K562 (cell line): ENCODE measurements around the gene ACADVL. TPM values are rescaled to one million over a fixed set of nuclear protein-coding genes. Genes with fewer than 3 reads are reported as not detected.

ENCODE experiments used
- ATAC-seq: fragments of 200-7000 bp; cut with Tn5 transposase; 3 replicates; pipeline ENCODE4 v1.9.1; 2020; ENCODE audit warnings: moderate library complexity
- BruUV-seq: library from RNA; stranded (reverse); fragments of 400-500 nt; replicated peaks from 2 replicates; lab custom pipeline; 2021; lab: Mats Ljungman, UMichigan
- CTCF ChIA-PET: fragments of 300-600 bp; formaldehyde crosslinking; extraction: SDS; loops from one replicate; lab custom pipeline; 2021; ENCODE audit warnings: low intra/inter-chr PET ratio; lab: Yijun Ruan, JAX
- POLR2A ChIA-PET: fragments of 300-600, 350-650 bp; sonication (Branson Sonifier 250); formaldehyde crosslinking; extraction: SDS; loops from one replicate; lab custom pipeline; 2021; ENCODE audit warnings: antibody characterized with exemption, inconsistent platforms; lab: Yijun Ruan, JAX
- DNase-seq, 4 experiments: peaks; one replicate each; pipeline versions ENCODE4 v3.0.0 to v3.0.0-alpha.2; 2011 to 2018; ENCODE audit warnings: low spot score in 3 of 4, mixed read lengths in 3 of 4; ENCODE audit errors: extremely low read depth in 1 of 4
- FAIRE-seq: peaks from 2 replicates; lab custom pipeline; 2011; peaks lifted over from hg19 to GRCh38; lab: Jason Lieb, UNC
- H2AFZ ChIP-seq: 2 replicates; pipeline ENCODE4 v1.6.0; 2011; ENCODE audit warnings: low read depth, low read length, control low read depth, inconsistent platforms
- H3K27ac ChIP-seq: fragments of 200-600 bp; 3 replicates; pipeline ENCODE4 v1.8.0; 2011; ENCODE audit warnings: low read depth, mild to moderate bottlenecking, control low read depth, inconsistent platforms, low read length, moderate library complexity, mixed read lengths; ENCODE audit errors: extremely low read depth
- H3K27me3 ChIP-seq, 2 experiments: fragments of 300-600 bp in 1 of 2; 2 replicates in 1 of 2; 3 replicates in 1 of 2; pipeline versions ENCODE4 v1.6.0 to v1.8.0; 2011; ENCODE audit warnings: inconsistent platforms in 2 of 2, low read length in 2 of 2, mild to moderate bottlenecking in 1 of 2, mixed read lengths in 1 of 2, moderate library complexity in 1 of 2; ENCODE audit not compliant: control insufficient read depth in 2 of 2, insufficient read depth in 2 of 2
- H3K36me3 ChIP-seq: fragments of 300-600 bp; 3 replicates; pipeline ENCODE4 v1.8.0; 2011; ENCODE audit warnings: mild to moderate bottlenecking, low read length, inconsistent platforms; ENCODE audit not compliant: control insufficient read depth, insufficient read depth
- H3K4me1 ChIP-seq, 2 experiments: fragments of 200-600 bp in 1 of 2; replicated peaks in 1 of 2; 2 replicates in 1 of 2; 3 replicates in 1 of 2; pipeline versions ENCODE4 v1.5.1 to v1.8.0; 2011; ENCODE audit warnings: inconsistent platforms in 2 of 2, low read length in 2 of 2, mild to moderate bottlenecking in 1 of 2, mixed read lengths in 1 of 2, moderate library complexity in 1 of 2; ENCODE audit not compliant: control insufficient read depth in 2 of 2, insufficient read depth in 2 of 2
- H3K4me2 ChIP-seq: 2 replicates; pipeline ENCODE4 v1.6.1; 2011; ENCODE audit warnings: low read length, control low read depth, inconsistent platforms, mixed read lengths; ENCODE audit not compliant: insufficient read depth
- H3K4me3 ChIP-seq: fragments of 200-600 bp; sonication (generic), shearing (Covaris generic); 2 replicates; pipeline ENCODE4 v1.5.1; 2016; ENCODE audit warnings: control low read depth, inconsistent platforms
- H3K79me2 ChIP-seq: fragments of 200-600 bp; 3 replicates; pipeline ENCODE4 v1.8.0; 2011; ENCODE audit warnings: low read length, inconsistent platforms; ENCODE audit not compliant: control insufficient read depth, insufficient read depth
- H3K9ac ChIP-seq, 2 experiments: 2 replicates each; pipeline versions ENCODE4 v1.6.0 to v1.6.1; 2011; ENCODE audit warnings: low read depth in 2 of 2, low read length in 2 of 2, control low read depth in 1 of 2, inconsistent platforms in 1 of 2, mild to moderate bottlenecking in 1 of 2, mixed read lengths in 1 of 2; ENCODE audit not compliant: insufficient read depth in 1 of 2
- H3K9me1 ChIP-seq: one replicate; pipeline ENCODE4 v1.6.0; 2011; ENCODE audit warnings: inconsistent platforms, mild to moderate bottlenecking, low read length, moderate library complexity; ENCODE audit not compliant: control insufficient read depth, insufficient read depth
- H3K9me3 ChIP-seq: replicated peaks from 2 replicates; pipeline ENCODE4 v1.5.1; 2011; ENCODE audit warnings: low read depth, low read length, inconsistent platforms; ENCODE audit not compliant: control insufficient read depth, insufficient read depth
- H4K20me1 ChIP-seq: replicated peaks from 2 replicates; pipeline ENCODE4 v1.6.1; 2011; ENCODE audit warnings: low read length, inconsistent platforms, mixed read lengths; ENCODE audit not compliant: control insufficient read depth, insufficient read depth
- ARNT ChIP-seq, 2 experiments: fragments of 450-650 bp; IDR thresholded peaks; 2 replicates each; pipeline ENCODE4 v1.6.1; 2016; ENCODE audit warnings: mild to moderate bottlenecking in 1 of 2
- GABPA ChIP-seq: fragments of 200-800 bp; sonication (Bioruptor generic); conservative IDR thresholded peaks from 2 replicates; pipeline ENCODE4 v1.6.1; 2016; ENCODE audit warnings: low read depth, missing genetic modification characterization, missing compliant biosample characterization
- NFIC ChIP-seq: fragments of 450-650 bp; IDR thresholded peaks from 2 replicates; pipeline ENCODE4 v1.6.1; 2017; ENCODE audit warnings: mild to moderate bottlenecking, inconsistent platforms
- PHB ChIP-seq: fragments of 250-450 bp; sonication (Bioruptor Pico); IDR thresholded peaks from 2 replicates; pipeline ENCODE4 v1.5.0; 2021
- PHB2 ChIP-seq: fragments of 450-650 bp; IDR thresholded peaks from 2 replicates; pipeline ENCODE4 v1.6.1; 2017; ENCODE audit warnings: low read depth
- RBM15 ChIP-seq: fragments of 200-400 bp; formaldehyde crosslinking; IDR thresholded peaks from 2 replicates; pipeline ENCODE4 v1.6.1; 2018; ENCODE audit warnings: mild to moderate bottlenecking, low read length, moderate library complexity; ENCODE audit not compliant: insufficient read depth
- SMAD3 ChIP-seq: fragments of 450-650 bp; formaldehyde crosslinking; conservative IDR thresholded peaks from 2 replicates; pipeline ENCODE4 v1.4.0; 2020; ENCODE audit warnings: mild to moderate bottlenecking
- TARDBP ChIP-seq: fragments of 450-650 bp; IDR thresholded peaks from 2 replicates; pipeline ENCODE4 v1.6.1; 2016
- ZBTB7A ChIP-seq: IDR thresholded peaks from 2 replicates; pipeline ENCODE4 v1.6.1; 2011; ENCODE audit warnings: low read depth, mild to moderate bottlenecking, low read length, moderate library complexity, borderline replicate concordance; ENCODE audit not compliant: control insufficient read depth
- ZNF134 ChIP-seq: fragments of 250-450 bp; sonication (Bioruptor Pico); conservative IDR thresholded peaks from 2 replicates; pipeline ENCODE4 v1.4.0; 2020
- WGBS: fragments of 100-300 bp; shearing (Covaris generic); methylation state at CpG from one replicate; pipeline ENCODE4 v1.1.6; 2016; ENCODE audit warnings: low coverage, mixed read lengths; ENCODE audit not compliant: insufficient coverage; ENCODE audit errors: missing lambda C conversion rate; 5-methylcytosine and 5-hydroxymethylcytosine counted together
- in situ Hi-C: fragments of 300-500 bp; cut with MboI; formaldehyde crosslinking; loops from 4 replicates; pipeline ENCODE4 v1.15.0; 2018; ENCODE audit warnings: inconsistent platforms, mixed read lengths
- intact Hi-C: fragments of 100-400 bp; cut with micrococcal nuclease; formaldehyde crosslinking; loops from 2 replicates; pipeline ENCODE4 v1.14.2; 2022
- polyA plus RNA-seq, 8 experiments: library from polyadenylated mRNA; depleted of rRNA in 4 of 8; stranded (reverse) in 5 of 8; unstranded in 3 of 8; fragments of >200 nt; fragmentation: Nextera tagmentation in 2 of 8; fragmentation: Illumina TruSeq in 1 of 8; extraction: Ambion mirVana in 2 of 8; extraction: Trizol in 1 of 8; gene quantifications; 2 replicates each; pipeline versions ENCODE4 v1.2.1 to v1.2.3, GENCODE V29; 2011 to 2014; ENCODE audit warnings: inconsistent platforms in 1 of 8, missing spikeins in 1 of 8
- total RNA-seq, 7 experiments: library from RNA; depleted of rRNA in 6 of 7; stranded (reverse); fragments of >200 nt in 6 of 7; fragmentation: Illumina TruSeq in 2 of 7; extraction: Trizol in 2 of 7; gene quantifications; 2 replicates each; pipeline versions ENCODE4 v1.2.1 to v1.2.3, GENCODE V29; 2011 to 2021; ENCODE audit warnings: low replicate concordance in 1 of 7

Gene ACADVL
- total and polyA plus RNA-seq, 9 of the 15 experiments (the other 6 are each of a cell fraction or from before 2014, with no cell fraction given), result 25.5 to 449 (median 214) TPM

GRCh38 chr17:7208027-7208571 is 11.6 kb upstream of the ACADVL start:
- ChIA-PET CTCF (no interaction called here), POLR2A (interaction anchor here (1.0 to 1.1 kb wide), 2 partner anchors 12 to 13 kb away, joined by 3 read pairs; partner anchors contain the start of genes ACADVL and DLG4)
- BruUV-seq, result no TSS peak

GRCh38 chr17:7208754-7209460 is 10.8 kb upstream of the ACADVL start:
- no peak overlapping the region for H2AFZ ChIP-seq
- ATAC-seq (no peak), FAIRE-seq (no peak), DNase-seq (no peak)
- no peaks in the 10 kb centered on the region; the same call in 2 of the 3 replicates for H3K36me3 ChIP-seq
- no peaks in the 10 kb centered on the region for H3K9me3 ChIP-seq
- ChIA-PET CTCF (no interaction called here), POLR2A (interaction anchor here (0.6 kb wide), 2 partner anchors 16 to 195 kb away, joined by 3 to 4 read pairs; no protein-coding TSS in a partner anchor)
- no TSS peak for BruUV-seq
- intact Hi-C loops, result no loop called here
- no peak overlapping the region for H3K27ac ChIP-seq
- peaks cover 3% of the 10 kb centered on the region; the same call in 1 of the 2 replicates for H4K20me1 ChIP-seq
- no peak for TF ChIP-seq PHB (CRISPR knock-in tag)
- no peak for TF ChIP-seq RBM15
- no peak for TF ChIP-seq GABPA (tag)
- TF ChIP-seq TARDBP, result no peak
- no peak for TF ChIP-seq ZNF134
- TF ChIP-seq PHB2, result no peak
- TF ChIP-seq SMAD3 (CRISPR knock-in tag), result no peak
- in situ Hi-C loops, result no loop called here
- H3K9me1 ChIP-seq, result no peaks in the 10 kb centered on the region
- peaks cover 7 to 41% of the 10 kb centered on the region in 2 experiments; a peak in 4 of 5 replicates for H3K4me1 ChIP-seq
- H3K27me3 ChIP-seq, result no peaks in the 10 kb centered on the region
- peaks cover 14% of the 10 kb centered on the region; the same call in 2 of the 3 replicates for H3K79me2 ChIP-seq
- H3K4me3 ChIP-seq, result no peak overlapping the region
- 73% methylated on average over 4 of the region's 9 CpGs for WGBS
- no peak overlapping the region for H3K4me2 ChIP-seq
- no peak overlapping the region for H3K9ac ChIP-seq

More at GRCh38 chr17:7208027-7208571, 11.6 kb upstream of the ACADVL start:
- H3K79me2 ChIP-seq, result peaks cover 7% of the 10 kb centered on the region; the same call in 2 of the 3 replicates
- no peak overlapping the region for H3K4me2 ChIP-seq
- in situ Hi-C loops, result no loop called here
- DNase-seq (no peak), ATAC-seq (no peak), FAIRE-seq (no peak)
- H3K9me1 ChIP-seq, result no peaks in the 10 kb centered on the region
- WGBS, result 39% methylated on average over 6 of the region's 21 CpGs
- no peak overlapping the region for H3K9ac ChIP-seq
- H3K9me3 ChIP-seq, result no peaks in the 10 kb centered on the region
- intact Hi-C loops, result no loop called here
- H3K4me1 ChIP-seq, result peaks cover 7 to 38% of the 10 kb centered on the region in 2 experiments; a peak in 4 of 5 replicates
- H3K27ac ChIP-seq, result no peak overlapping the region
- H3K4me3 ChIP-seq, result no peak overlapping the region
- peaks cover 3% of the 10 kb centered on the region; the same call in 1 of the 2 replicates for H4K20me1 ChIP-seq
- peaks cover 8% of the 10 kb centered on the region; the same call in 1 of the 3 replicates for H3K36me3 ChIP-seq
- no peaks in the 10 kb centered on the region for H3K27me3 ChIP-seq
- H2AFZ ChIP-seq, result no peak overlapping the region
- TF ChIP-seq NFIC, result no peak
- TF ChIP-seq ARNT (IDR thresholded peaks at IDR 0.05), result no peak
- TF ChIP-seq ZBTB7A, result peak; percentile 28; the same call in 1 of the 2 replicates
